A172 (cell line): Measurements from ENCODE around the gene LEMD1. TPM values are rescaled to one million over a fixed set of nuclear protein-coding genes. Genes with fewer than 3 reads are reported as not detected.
"Not testable (repeated sequence)": the region's sequence is repeated elsewhere in the genome, so short reads cannot be mapped to it uniquely, and the experiment has no call there.

Source experiments
- DNase-seq: peaks from one replicate; pipeline ENCODE4 v3.0.0-alpha.2; 2015; ENCODE audit warnings: low spot score
- total RNA-seq: library from RNA; depleted of rRNA; stranded (reverse); fragments of >200 nt; shearing (Covaris generic); gene quantifications from 2 replicates; pipeline ENCODE4 v1.2.3, GENCODE V29; 2014

The LEMD1 gene
- total RNA-seq, 1 experiment from 2014 or later = 0.36 TPM

- no peak for DNase-seq
Observed at GRCh38 chr1:205380882-205381281, 41.0 kb downstream of the LEMD1 start.

DNA sequence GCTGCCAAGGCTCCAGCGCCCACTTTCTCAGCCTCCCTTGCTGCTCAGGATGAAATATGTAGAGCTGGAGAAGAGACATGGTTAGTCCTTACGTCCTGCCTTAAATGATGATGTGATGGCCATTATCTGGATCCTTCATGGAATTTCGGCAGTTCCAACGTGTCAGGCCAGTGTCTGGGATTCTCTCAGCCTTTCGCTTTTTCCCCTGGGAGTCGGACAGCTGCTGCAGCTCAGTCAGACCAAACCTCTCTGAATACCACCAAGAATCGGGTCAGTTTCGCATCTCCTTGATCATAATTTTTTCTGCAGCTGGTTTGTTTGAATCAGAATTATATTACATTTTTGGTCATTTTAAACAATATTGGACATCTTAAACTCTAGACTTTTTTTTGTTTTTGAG lies 42.8 kb downstream of the LEMD1 start:
- DNase-seq = no peak

DNA sequence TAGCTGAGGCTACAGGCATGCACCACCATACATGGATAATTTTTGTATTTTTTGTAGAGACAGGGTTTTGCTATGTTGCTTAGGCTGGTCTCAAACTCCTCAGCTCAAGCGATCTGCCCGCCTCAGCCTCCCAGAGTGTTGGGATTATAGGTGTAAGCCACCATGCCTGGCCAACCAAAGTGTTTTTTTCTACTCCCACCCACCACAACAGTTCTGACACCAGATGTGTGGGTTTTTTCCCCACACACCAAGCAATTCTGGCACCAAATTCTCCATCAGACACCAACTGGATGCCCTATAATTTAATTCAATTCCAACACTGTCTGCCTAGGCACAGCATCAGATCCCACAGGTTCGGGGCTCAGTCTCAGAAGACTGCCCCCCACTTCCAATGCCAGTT lies 44.5 kb downstream of the LEMD1 start:
- no peak for DNase-seq

DNA sequence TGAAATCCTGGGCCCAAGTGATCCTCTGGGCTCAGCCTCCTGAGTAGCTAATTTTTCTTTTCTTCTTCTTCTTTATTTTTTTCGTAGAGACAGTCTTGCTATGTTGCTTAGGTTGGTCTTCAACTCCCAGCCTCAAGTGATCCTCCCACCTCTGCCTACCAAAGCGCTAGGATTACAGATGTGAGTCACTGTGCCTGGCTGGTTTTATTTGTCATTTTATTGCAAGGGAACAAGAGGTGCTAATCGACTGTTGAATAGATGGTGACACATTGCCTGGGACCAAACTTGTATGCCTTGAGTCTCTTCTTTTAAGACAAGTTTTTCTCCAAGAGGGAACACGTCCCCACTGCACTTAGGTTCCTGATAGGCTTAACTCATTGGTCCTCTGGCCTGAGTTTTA lies 45.1 kb downstream of the LEMD1 start:
- DNase-seq = peak; percentile 68

- DNase-seq = peak; percentile 77
Observed at GRCh38 chr1:205375835-205376545, 45.9 kb downstream of the LEMD1 start.

- peak; percentile 90 for DNase-seq
Observed at GRCh38 chr1:205374210-205375078, 47.4 kb downstream of the LEMD1 start.

GRCh38 chr1:205373798-205374175 lies 48.1 kb downstream of the LEMD1 start:
- DNase-seq = no peak

GRCh38 chr1:205373022-205373797 lies 48.6 kb downstream of the LEMD1 start:
- no peak for DNase-seq

GRCh38 chr1:205371871-205372660 lies 49.8 kb downstream of the LEMD1 start:
- DNase-seq = no peak

DNA sequence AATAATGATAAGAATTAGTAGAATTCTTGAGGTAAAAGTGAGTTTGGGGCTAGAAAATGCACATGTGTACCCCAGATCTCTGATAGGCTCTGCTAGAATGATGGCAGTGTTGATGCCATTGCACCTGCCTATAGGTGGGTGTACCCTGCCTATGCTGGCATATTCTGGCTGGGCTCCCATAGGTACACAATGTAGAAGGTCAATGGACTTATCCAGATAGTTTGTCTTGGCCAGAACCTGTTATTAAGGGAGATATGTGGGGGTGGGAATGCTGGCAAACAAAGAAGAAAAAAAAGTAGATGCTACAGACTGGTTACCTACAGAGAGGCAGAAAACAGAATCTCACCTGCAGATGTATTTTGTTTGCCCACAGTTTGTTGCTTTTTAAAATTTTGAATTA lies 51.1 kb downstream of the LEMD1 start:
- DNase-seq = no peak

GRCh38 chr1:205369701-205370123 lies 52.1 kb downstream of the LEMD1 start:
- no peak for DNase-seq

GRCh38 chr1:205368478-205368877 lies 53.4 kb downstream of the LEMD1 start:
- DNase-seq = no peak

DNA sequence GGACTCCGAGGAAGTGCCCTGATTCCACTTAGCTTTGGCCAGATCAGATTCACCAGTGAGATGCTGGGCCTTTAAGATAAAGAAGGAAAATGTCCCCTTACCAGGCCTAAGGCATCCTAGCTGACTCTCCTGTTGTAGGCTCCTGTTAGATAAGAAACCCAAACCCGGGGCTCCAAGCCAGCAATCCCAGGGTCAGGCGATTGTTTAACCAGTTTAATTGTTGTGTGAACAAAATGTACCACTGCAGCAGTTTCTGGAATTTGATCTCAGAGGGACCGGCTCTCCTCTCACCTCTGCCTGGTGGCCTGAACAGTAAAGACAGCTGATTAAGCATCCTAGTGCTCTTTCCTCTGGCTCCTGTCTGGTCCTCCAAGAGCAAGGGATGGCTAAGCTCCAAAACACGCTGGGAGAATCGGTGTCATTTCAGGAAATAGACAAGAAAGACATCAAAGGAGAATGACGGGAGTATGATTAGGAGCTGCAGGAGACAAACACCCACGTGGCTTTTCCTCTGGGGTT lies 55.9 kb downstream of the LEMD1 start:
- DNase-seq = peak; percentile 51

DNA sequence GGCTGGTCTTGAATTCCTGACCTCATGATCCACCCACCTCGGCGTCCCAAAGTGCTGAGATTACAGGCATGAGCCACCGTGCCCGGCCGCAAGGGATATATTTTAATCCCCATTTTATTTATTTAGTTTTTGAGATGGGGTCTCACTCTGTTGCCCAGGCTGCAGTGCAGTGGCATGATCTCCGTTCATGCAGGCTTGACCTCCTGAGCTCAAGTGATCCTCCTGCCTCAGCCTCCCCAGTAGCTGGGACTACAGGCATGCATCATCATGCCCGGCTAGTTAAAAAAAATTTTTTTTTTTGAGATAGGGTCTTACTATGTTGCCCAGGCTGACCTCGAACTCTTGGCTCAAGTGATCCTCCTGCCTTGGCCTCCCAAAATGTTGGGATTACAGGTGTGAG lies 56.8 kb downstream of the LEMD1 start:
- DNase-seq = not testable (repeated sequence)

DNA sequence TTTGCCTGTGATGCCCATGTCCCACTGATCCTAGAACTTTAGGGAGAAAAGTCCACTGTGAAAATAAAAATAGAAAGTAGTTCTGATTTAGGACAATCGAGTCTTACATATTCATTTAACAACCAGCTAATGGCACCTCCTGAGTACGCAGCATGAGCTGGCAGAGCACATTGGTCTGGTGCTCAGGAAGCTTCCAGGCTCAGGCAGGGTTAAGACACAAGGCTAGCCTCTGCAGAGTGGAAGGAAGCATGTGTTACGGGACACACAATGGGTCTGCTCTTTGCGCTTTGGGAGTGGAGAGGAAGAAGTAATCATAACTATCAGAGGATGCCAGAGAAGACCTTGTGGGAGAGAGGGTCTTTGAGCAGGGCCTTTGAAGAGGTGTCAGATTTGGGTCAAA lies 61.0 kb downstream of the LEMD1 start:
- no peak for DNase-seq

GRCh38 chr1:205359771-205360565 lies 61.9 kb downstream of the LEMD1 start:
- no peak for DNase-seq

- no peak for DNase-seq
Observed at GRCh38 chr1:205358579-205358978, 63.3 kb downstream of the LEMD1 start.

DNA sequence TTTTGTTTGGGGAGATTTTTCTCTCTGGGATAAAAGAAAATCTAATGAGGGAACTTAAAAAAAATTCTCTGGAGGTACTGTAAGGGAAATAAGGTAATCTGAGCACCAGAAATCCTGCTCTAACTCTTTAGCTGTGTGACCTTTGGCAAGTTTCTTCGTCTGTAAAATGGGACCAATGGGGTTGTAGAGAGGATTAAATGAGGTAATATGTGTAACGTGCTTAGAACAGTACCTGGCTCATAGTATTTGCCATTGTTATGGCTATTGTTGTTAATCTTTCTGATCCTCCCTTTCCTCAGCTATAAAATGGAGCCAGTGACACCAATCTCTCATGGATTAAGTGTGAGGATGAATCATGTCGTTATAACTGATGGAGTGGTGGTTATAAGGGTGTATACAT lies 64.3 kb downstream of the LEMD1 start:
- DNase-seq = no peak

- DNase-seq = no peak
Observed at GRCh38 chr1:205356440-205357139, 65.3 kb downstream of the LEMD1 start, which contains the start of gene KLHDC8A. KLHDC8A (minus strand) TSS chr1:205356922; CDS start chr1:205343604, 13,318 bp downstream.

GRCh38 chr1:205355075-205355453 lies 66.8 kb downstream of the LEMD1 start:
- DNase-seq = peak; percentile 59
